ENCODE measurements around the gene SLC25A13. TPM values are rescaled to one million over a fixed set of nuclear protein-coding genes. Genes with fewer than 3 reads are reported as not detected.

Gene SLC25A13
- total and polyA plus RNA-seq, 2 of the 8 experiments (the other 6 are each of a cell fraction or from before 2014, with no cell fraction given) = 30.8 to 85.4 TPM

- Histone ChIP-seq H3K14ac (ENCODE audit: insufficient read length) (no peak overlapping the region), H3K9ac (replicated peaks in 1 of 4; ENCODE audit: extremely low read depth in 1 of 4, low read depth in 3 of 4, low read length in 3 of 4) (no peak overlapping the region), H2AK5ac (ENCODE audit: low read depth, low read length) (no peak overlapping the region), H3K36me3 (ENCODE audit: control insufficient read depth in 2 of 4, insufficient read depth in 4 of 4, low read length in 3 of 4) (no peaks in the 10 kb centered on the region), H4K20me1 (replicated peaks in 1 of 2; ENCODE audit: control insufficient read depth in 1 of 2, insufficient read depth in 2 of 2, low read length in 2 of 2) (peaks cover 6 to 16% of the 10 kb centered on the region in 2 experiments), H3K23me2 (ENCODE audit: low read depth, low read length) (no peaks in the 10 kb centered on the region), H2AFZ (ENCODE audit: low read length) (no peak overlapping the region), H3K23ac (ENCODE audit: insufficient read length) (no peak overlapping the region), H3K18ac (ENCODE audit: extremely low read depth, low read length) (no peak overlapping the region), H3K79me1 (ENCODE audit: low read depth, low read length) (peaks cover 18% of the 10 kb centered on the region), H3K9me3 (ENCODE audit: insufficient read depth in 2 of 2, low read depth in 1 of 2, low read length in 1 of 2) (no peaks in the 10 kb centered on the region), H3K79me2 (ENCODE audit: control insufficient read depth in 1 of 2, insufficient read depth in 2 of 2, low read length in 2 of 2) (peaks cover 3 to 79% of the 10 kb centered on the region in 2 experiments; a peak in 3 of 4 replicates), H2BK120ac (replicated peaks; ENCODE audit: low read depth, low read length) (no peak overlapping the region), H2BK20ac (ENCODE audit: low read length) (no peak overlapping the region), H3K27ac (ENCODE audit: low read depth, low read length) (no peak overlapping the region), H3K4me1 (replicated peaks in 1 of 4; ENCODE audit: control insufficient read depth in 3 of 4, insufficient read depth in 4 of 4, low read length in 3 of 4) (peaks cover 0 to 18% (median 14%) of the 10 kb centered on the region in 4 experiments; a peak in 6 of 7 replicates), H4K8ac (ENCODE audit: extremely low read depth, insufficient read depth, low read length) (no peak overlapping the region), H3K4me3 (ENCODE audit: extremely low read depth in 1 of 4, insufficient read depth in 2 of 4, low read depth in 3 of 4, low read length in 4 of 4) (no peak overlapping the region), H2BK5ac (ENCODE audit: low read depth, low read length) (no peak overlapping the region), H2BK12ac (ENCODE audit: low read depth, low read length) (no peak overlapping the region), H3K56ac (replicated peaks; ENCODE audit: insufficient read length, low read depth, low read length) (no peak overlapping the region), H4K5ac (ENCODE audit: insufficient read length, low read depth, low read length) (no peak overlapping the region), H3K4me2 (ENCODE audit: insufficient read depth in 1 of 2, low read depth in 2 of 2, low read length in 2 of 2) (no peak overlapping the region), H4K91ac (replicated peaks; ENCODE audit: insufficient read length, low read length) (no peak overlapping the region), H3K27me3 (replicated peaks in 1 of 4; ENCODE audit: control insufficient read depth in 3 of 4, extremely low read depth in 1 of 4, insufficient read depth in 3 of 4, low read length in 3 of 4) (no peaks in the 10 kb centered on the region), H2BK15ac (ENCODE audit: low read length) (no peak overlapping the region), H3K4ac (replicated peaks; ENCODE audit: insufficient read length, low read depth, low read length) (no peak overlapping the region)
- no peak for DNase-seq (ENCODE audit: low read depth in 1 of 2, low spot score in 2 of 2)
- FAIRE-seq = no peak
- ChIA-PET CTCF (ENCODE audit: partially characterized antibody) (interaction anchor here (0.7 to 1.2 kb wide), 2 partner anchors 33 to 109 kb away, joined by 3 read pairs; no protein-coding TSS in a partner anchor), POLR2A (ENCODE audit: partially characterized antibody) (interaction anchor here (1.8 kb wide), 1 partner anchor 7 kb away, joined by 4 read pairs; no protein-coding TSS in a partner anchor)
- WGBS, 2 experiments (ENCODE audit: extremely low coverage in 1 of 2, insufficient coverage in 1 of 2, insufficient read length in 1 of 2, insufficient replicate concordance in 2 of 2, low coverage in 1 of 2, low lambda C conversion rate in 2 of 2, missing lambda C conversion rate in 1 of 2) = 88% methylated on average over 3 of the region's 3 CpGs; no CpG with 5 or more reads in 1 of the 2 experiments
- TF ChIP-seq SIX5 (IDR thresholded peaks at IDR 0.05; ENCODE audit: low read depth, low read length) = no peak
These were observed 17.3 kb downstream of the SLC25A13 start for GRCh38 chr7:96304573-96304972.

All from H1 (cell line).